Dermis microvascular lymphatic vessel endothelial cell (primary cell): Measurements from ENCODE around the gene NRDC. TPM values are rescaled to one million over a fixed set of nuclear protein-coding genes. Genes with fewer than 3 reads are reported as not detected.
"Not testable (repeated sequence)": the region's sequence is repeated elsewhere in the genome, so short reads cannot be mapped to it uniquely, and the experiment has no call there.

Experiments used
- DNase-seq, 2 donors: peaks; one replicate each; pipeline versions ENCODE4 v3.0.0 to v3.0.0-alpha.2; 2010; ENCODE audit warnings: low read depth in 2 of 2
- total RNA-seq: library from RNA; depleted of rRNA; stranded (reverse); fragments of >200 nt; gene quantifications from 2 replicates; pipeline ENCODE4 v1.2.1, GENCODE V29; 2014

NRDC gene
- total RNA-seq = 44.2 and 47.5 TPM in 2 replicates

- peak; percentile 100 for DNase-seq
These were observed at the start of gene NRDC for GRCh38 chr1:51878616-51879336. TSS of gene NRDC (minus strand) at chr1:51878727. CDS start at chr1:51878615, 112 bp downstream.

- DNase-seq = no peak
These were observed 48.5 kb upstream of the NRDC start for GRCh38 chr1:51927029-51927428.

DNA sequence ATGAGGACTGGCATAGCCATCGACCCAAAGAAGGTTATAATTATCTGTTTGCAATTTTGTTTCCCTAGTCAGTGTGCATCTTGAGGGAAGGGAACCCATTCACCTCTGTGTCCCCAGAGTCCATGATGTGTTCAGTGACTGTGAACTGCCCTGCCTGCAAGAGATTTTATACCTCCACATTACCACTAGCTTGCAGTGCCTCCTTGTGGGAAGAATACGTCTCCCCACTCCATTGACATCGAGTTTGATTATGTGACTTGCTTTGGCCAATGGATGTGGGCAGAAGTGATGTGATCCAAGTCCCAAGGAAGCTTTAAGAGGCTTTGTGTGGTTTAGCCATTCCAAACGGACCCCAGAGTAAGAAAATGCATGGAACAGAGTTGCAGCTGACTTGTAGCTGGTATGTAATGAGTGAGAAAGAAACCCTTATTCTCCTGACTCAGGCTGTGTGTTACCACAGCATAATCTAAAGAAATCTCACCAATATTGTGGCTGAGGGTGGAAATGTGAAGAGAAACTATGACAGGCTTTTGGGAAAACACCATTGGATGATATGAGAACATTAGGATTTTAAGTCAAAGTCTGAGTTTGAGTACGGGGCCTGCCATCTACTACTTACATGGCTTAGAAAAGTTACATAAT, 47.8 kb upstream of the NRDC start:
- DNase-seq = peak; percentile 47 to 65

DNA sequence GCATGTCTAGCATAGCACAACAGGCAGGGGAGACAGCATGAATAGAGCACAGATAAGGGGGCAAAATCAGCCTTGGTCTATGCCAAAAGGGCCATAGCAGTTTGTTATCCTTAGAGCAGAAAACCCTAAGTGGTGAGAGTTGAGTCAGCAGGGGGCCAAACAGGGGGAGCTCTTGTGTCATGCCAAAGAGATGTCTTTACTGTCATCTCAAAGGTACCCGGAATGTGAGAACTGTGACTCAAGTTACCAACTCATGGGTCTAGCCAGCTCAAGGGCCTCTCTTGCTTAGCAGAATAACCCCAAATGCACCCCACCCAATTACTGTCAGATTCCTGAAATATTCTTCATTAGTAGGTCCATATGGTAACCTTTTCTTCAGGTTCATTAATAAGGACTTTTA, 45.9 kb upstream of the NRDC start:
- no peak for DNase-seq

DNA sequence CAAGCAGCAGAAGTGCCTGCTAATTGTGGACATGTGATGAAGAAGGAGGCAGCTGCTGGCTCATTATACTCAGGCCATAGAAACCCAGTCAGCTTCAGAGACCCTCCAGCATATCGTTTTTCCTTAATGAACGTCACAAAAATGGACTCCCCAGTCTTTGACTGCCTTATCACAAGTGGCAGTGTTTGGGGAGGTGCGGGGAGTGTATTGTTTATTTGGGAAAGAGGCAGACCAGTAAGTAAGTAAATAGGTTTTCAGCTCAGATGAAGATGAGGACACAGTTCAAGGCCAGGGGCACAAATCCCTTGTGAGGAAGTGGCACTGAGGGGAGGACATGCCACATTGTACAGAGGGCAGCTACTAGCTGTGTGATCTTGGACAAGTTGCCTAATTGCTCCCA, 43.5 kb upstream of the NRDC start:
- DNase-seq = no peak

DNA sequence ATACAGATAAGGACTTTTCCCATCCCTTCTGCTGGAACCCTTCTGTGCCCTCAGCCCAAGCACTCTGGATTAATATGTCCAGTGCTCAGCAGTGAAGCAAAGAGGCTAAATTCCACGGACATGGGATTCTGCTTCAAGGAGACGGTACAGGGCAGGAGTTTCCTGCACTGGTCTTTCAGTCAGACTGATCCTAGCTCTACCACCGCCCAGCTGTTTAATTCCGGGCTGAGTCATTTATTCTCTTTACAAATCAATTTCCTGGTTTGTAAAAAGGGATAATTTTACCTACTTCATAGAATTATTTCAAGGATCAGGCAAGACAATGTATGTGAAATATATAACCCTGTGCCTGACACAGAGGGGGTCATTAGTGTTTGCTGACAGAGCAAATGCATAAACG, 41.6 kb upstream of the NRDC start:
- DNase-seq = peak in 1 of 2 donors; percentile 45

DNA sequence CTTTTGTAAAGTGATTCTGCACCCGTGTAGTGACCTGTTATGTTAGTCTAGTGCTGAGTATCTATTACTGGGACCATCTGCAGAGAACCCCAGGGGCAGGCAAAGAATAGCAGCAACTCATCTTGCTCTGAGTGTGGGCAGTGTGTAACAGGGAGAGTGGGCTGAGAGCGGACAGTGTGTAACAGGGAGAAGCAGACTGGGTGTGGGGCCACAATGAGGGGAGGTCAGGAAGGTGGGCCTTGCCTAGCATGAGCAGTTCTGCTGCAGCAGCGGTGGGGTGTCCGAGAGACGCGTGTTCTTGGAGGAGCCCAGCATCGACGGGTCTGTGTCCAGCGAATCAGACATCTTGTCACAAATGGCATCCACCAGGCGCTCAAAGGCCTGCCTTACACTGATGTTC, 41.2 kb upstream of the NRDC start:
- no peak for DNase-seq

DNA sequence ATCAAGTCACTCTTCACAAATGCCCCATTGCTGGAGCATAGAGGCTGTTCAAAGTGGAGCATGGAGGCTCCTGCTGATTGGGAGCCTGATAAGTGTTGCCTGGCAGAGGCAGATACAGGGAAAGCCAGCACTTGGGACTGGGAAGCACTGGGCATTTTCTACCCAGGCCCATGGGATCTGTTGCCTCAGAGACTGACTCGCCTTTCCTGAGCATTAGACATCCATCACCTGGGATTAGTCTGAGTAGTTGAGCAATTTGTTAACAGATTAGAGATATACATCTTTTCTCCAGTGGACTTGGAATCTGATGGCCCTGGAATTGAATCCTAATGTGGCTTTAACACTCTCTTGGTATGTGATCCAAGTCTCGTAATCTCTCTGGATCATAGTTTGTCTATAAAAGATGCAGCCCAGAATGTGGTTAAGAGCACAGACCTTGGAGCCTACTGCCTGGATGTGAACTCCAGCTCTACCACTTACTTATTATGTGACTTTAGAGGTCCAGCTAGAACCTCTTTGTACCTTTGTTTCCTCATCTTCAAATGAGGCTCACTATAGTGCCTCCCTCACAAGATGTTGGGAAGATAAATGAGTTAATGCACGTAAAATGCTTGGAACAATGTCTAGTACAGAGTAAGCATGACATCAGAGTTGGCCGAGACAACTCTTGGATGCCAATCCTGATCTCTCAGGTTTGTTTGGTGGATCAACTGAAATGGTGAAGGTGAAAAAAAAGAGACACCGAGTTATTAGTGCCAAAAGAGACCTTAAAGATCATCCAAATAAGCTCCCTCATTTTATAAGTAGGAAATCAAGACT, 38.3 kb upstream of the NRDC start:
- peak in 1 of 2 donors; percentile 7 for DNase-seq

DNA sequence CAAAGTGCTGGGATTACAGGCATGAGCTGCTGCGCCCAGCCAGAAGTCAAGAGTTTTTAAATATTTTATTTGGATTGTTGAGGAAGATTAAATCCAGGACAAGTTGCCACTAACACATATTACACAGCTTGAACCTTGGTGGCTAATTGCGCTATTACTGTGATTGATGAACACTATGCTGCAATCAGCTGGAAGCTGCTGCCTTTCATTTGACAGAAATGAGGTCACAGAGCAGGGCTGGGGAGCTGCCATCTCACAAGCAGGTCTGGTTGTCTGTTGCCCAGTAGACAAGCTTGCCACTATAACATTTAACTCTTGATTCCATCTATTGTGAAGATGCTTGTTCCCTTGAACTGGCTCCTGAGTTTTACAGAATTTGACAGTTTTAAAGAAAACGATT, 37.4 kb upstream of the NRDC start:
- DNase-seq = no peak

- DNase-seq = no peak
These were observed 34.4 kb upstream of the NRDC start for GRCh38 chr1:51912881-51913280.

- no peak for DNase-seq
These were observed 31.9 kb upstream of the NRDC start for GRCh38 chr1:51910221-51911000.

DNA sequence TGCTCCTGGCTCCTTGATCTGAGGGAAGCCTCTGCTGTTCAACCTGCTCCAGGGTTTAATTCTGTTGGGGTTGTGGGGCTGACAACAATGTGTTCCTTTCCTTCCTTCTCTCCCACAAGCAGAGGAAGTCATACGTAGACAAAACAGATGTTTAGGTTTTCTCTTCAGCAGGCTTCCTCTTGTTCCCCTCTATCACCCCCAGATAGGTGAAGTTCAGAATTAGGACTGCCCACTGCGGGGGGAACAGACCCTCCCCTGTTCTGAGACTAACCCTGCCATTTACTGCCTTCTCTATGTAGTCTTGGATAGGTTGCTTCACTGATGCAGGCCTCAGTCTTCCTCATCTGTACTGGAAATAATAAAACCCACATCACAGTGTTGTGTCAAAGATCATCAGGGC, 30.0 kb upstream of the NRDC start:
- no peak for DNase-seq

DNA sequence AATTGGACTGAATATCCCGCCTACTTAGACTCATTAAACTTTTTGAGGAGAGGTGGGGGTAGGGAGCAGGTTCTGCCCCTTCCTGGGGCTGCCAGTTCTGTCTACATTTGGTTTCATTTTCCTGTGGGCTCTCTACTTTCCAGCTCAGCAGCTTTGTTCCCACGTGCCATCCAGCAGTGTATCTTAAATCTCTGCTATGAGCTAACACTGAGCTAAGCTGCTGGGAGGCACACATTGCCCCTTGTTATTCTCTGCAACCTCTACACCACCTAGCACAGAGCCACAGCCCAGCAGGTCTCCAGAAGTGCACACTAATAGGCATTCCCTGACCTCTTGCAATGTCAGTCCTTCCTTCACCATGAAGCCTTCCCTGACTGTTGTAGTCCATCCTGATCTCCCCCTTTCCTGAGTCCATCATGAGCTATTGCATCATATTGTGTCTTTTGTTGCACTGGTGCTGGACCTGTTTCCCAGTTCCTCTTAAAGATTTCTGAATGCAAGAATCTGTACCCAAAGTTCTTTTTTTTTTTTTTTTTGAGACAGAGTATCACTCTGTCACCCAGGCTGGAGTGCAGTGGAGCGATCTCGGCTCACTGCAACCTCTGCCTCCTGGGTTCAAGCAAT, 28.7 kb upstream of the NRDC start:
- DNase-seq = no peak

GRCh38 chr1:51906306-51907078, 28.0 kb upstream of the NRDC start:
- peak in 1 of 2 donors; percentile 11 for DNase-seq

- no peak for DNase-seq
These were observed 23.9 kb upstream of the NRDC start for GRCh38 chr1:51902456-51902855.

- DNase-seq = no peak
These were observed 22.6 kb upstream of the NRDC start for GRCh38 chr1:51901151-51901550.

- DNase-seq = no peak
These were observed 20.5 kb upstream of the NRDC start for GRCh38 chr1:51899022-51899421.

GRCh38 chr1:51898090-51898734, 19.7 kb upstream of the NRDC start:
- peak in 1 of 2 donors; percentile 51 for DNase-seq

GRCh38 chr1:51897699-51898031, 19.1 kb upstream of the NRDC start:
- peak; percentile 51 to 84 for DNase-seq

GRCh38 chr1:51894748-51895147, 16.2 kb upstream of the NRDC start:
- not testable (repeated sequence) for DNase-seq
